Neuronal stem cell (in vitro differentiated cells): ENCODE results near the gene NOVA1.

ENCODE experiments used
- DNase-seq: peaks from one replicate; pipeline ENCODE4 v3.0.0-alpha.2; 2013; ENCODE audit warnings: low spot score
- H2AFZ ChIP-seq: one replicate; pipeline ENCODE4 v1.6.1; 2013; ENCODE audit warnings: mild to moderate bottlenecking, low read length, inconsistent platforms
- H2AK5ac ChIP-seq: 2 replicates; pipeline ENCODE4 v1.6.1; 2013; ENCODE audit warnings: low read depth, mild to moderate bottlenecking, inconsistent platforms, low read length, moderate library complexity, mixed read lengths
- H2BK120ac ChIP-seq: 2 replicates; pipeline ENCODE4 v1.6.1; 2013; ENCODE audit warnings: low read depth, mild to moderate bottlenecking, inconsistent platforms, low read length, moderate library complexity, mixed read lengths
- H2BK12ac ChIP-seq: one replicate; pipeline ENCODE4 v1.6.1; 2013; ENCODE audit warnings: low read length, inconsistent platforms
- H2BK15ac ChIP-seq: 2 replicates; pipeline ENCODE4 v1.6.1; 2013; ENCODE audit warnings: mild to moderate bottlenecking, low read length, inconsistent platforms, mixed read lengths
- H2BK5ac ChIP-seq: one replicate; pipeline ENCODE4 v1.6.1; 2013; ENCODE audit warnings: inconsistent platforms, mild to moderate bottlenecking, low read length, moderate library complexity
- H3K14ac ChIP-seq: one replicate; pipeline ENCODE4 v1.6.1; 2013; ENCODE audit warnings: low read length, inconsistent platforms
- H3K18ac ChIP-seq: 2 replicates; pipeline ENCODE4 v1.6.1; 2013; ENCODE audit warnings: low read length, inconsistent platforms
- H3K23ac ChIP-seq: 2 replicates; pipeline ENCODE4 v1.6.1; 2013; ENCODE audit warnings: low read depth, mild to moderate bottlenecking, mixed read lengths, low read length, inconsistent platforms; ENCODE audit not compliant: poor library complexity
- H3K27ac ChIP-seq: replicated peaks from 3 replicates; pipeline ENCODE4 v1.5.1; 2013; ENCODE audit warnings: low read length, inconsistent platforms
- H3K27me3 ChIP-seq, 3 experiments: 2 replicates each; pipeline ENCODE4 v1.6.1; 2013; ENCODE audit warnings: low read length in 3 of 3, mild to moderate bottlenecking in 2 of 3, inconsistent platforms in 1 of 3, low read depth in 1 of 3, mixed read lengths in 1 of 3, moderate library complexity in 1 of 3; ENCODE audit not compliant: control insufficient read depth in 3 of 3, insufficient read depth in 3 of 3
- H3K36me3 ChIP-seq, 2 donors: replicated peaks in 1 of 2; 2 replicates each; pipeline ENCODE4 v1.6.1; 2013; ENCODE audit warnings: low read length in 2 of 2; ENCODE audit not compliant: control insufficient read depth in 2 of 2, insufficient read depth in 2 of 2
- H3K4ac ChIP-seq: 2 replicates; pipeline ENCODE4 v1.6.1; 2013; ENCODE audit warnings: inconsistent platforms, mild to moderate bottlenecking, low read length, moderate library complexity
- H3K4me1 ChIP-seq, 2 donors: 1 replicate in 1 of 2; 2 replicates in 1 of 2; pipeline ENCODE4 v1.6.1; 2013; ENCODE audit warnings: low read length in 2 of 2, low read depth in 1 of 2; ENCODE audit not compliant: control insufficient read depth in 2 of 2, insufficient read depth in 1 of 2
- H3K4me2 ChIP-seq: one replicate; pipeline ENCODE4 v1.6.1; 2013; ENCODE audit warnings: mild to moderate bottlenecking, low read length, inconsistent platforms; ENCODE audit not compliant: insufficient read depth, poor library complexity, severe bottlenecking
- H3K4me3 ChIP-seq, 2 donors: 2 replicates each; pipeline ENCODE4 v1.5.1; 2013; ENCODE audit warnings: low read length in 2 of 2, mild to moderate bottlenecking in 2 of 2, inconsistent platforms in 1 of 2, moderate library complexity in 1 of 2
- H3K79me1 ChIP-seq: one replicate; pipeline ENCODE4 v1.6.1; 2013; ENCODE audit warnings: low read depth, mild to moderate bottlenecking, inconsistent platforms, low read length, moderate library complexity
- H3K9ac ChIP-seq: one replicate; pipeline ENCODE4 v1.6.1; 2013; ENCODE audit warnings: mild to moderate bottlenecking, low read depth, low read length, inconsistent platforms; ENCODE audit not compliant: poor library complexity
- H3K9me3 ChIP-seq, 2 donors: replicated peaks in 1 of 2; 2 replicates each; pipeline versions ENCODE3 to v1.6.1; 2013; ENCODE audit warnings: low read length in 2 of 2, mild to moderate bottlenecking in 2 of 2, inconsistent platforms in 1 of 2, low read depth in 1 of 2, mixed read lengths in 1 of 2, moderate library complexity in 1 of 2; ENCODE audit not compliant: control insufficient read depth in 2 of 2, insufficient read depth in 1 of 2
- H4K8ac ChIP-seq: one replicate; pipeline ENCODE4 v1.6.1; 2013; ENCODE audit warnings: low read depth, mild to moderate bottlenecking, inconsistent platforms, low read length, moderate library complexity
- H4K91ac ChIP-seq: one replicate; pipeline ENCODE4 v1.6.1; 2013; ENCODE audit warnings: low read length, low read depth, mild to moderate bottlenecking, inconsistent platforms; ENCODE audit not compliant: poor library complexity
- WGBS, 2 donors: extraction: QIAGEN DNeasy Blood & Tissue Kit; methylation state at CpG; one replicate each; pipeline ENCODE4 v1.1.7; 2013; ENCODE audit warnings: missing lambda C conversion rate in 2 of 2, mixed read lengths in 1 of 2; ENCODE audit not compliant: insufficient read length in 2 of 2, insufficient replicate concordance in 1 of 2; ENCODE audit errors: extremely low coverage in 2 of 2; 5-methylcytosine and 5-hydroxymethylcytosine counted together

The NOVA1 gene

DNA sequence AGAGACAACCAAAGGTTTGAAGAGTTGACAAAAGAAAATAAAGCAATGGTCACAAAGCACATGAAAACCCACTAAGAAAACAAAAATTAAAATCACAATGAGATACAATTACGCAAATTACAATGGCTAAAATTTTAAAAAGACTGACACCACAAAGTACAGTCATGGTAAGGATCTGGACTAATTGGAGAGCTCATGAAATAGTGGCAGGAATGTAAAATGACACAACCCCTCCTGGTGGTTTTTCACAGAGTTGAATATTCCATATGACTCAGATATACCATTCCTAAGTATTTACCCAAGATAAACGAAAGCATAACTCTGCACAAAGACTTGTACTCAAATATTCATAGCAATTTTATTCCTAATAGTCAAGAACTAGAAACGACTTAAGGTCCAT is 65.9 kb downstream of the NOVA1 start:
- Histone ChIP-seq H3K27ac (no peak overlapping the region), H2AK5ac (no peak overlapping the region), H3K14ac (no peak overlapping the region), H4K91ac (no peak overlapping the region), H3K79me1 (no peaks in the 10 kb centered on the region), H3K4me2 (no peak overlapping the region), H2BK15ac (no peak overlapping the region), H3K4me1 (no peaks in the 10 kb centered on the region), H2BK5ac (no peak overlapping the region), H3K9ac (no peak overlapping the region), H3K4ac (no peak overlapping the region), H4K8ac (no peak overlapping the region), H3K9me3 (no peaks in the 10 kb centered on the region), H2BK120ac (no peak overlapping the region), H2AFZ (no peak overlapping the region), H3K36me3 (peaks cover 0 to 10% of the 10 kb centered on the region in 2 donors), H3K27me3 (no peaks in the 10 kb centered on the region), H3K4me3 (no peak overlapping the region), H3K18ac (no peak overlapping the region), H2BK12ac (no peak overlapping the region), H3K23ac (no peak overlapping the region)
- DNase-seq: no peak
- no CpG with 5 or more reads among the region's 3 CpGs for WGBS, 2 donors

DNA sequence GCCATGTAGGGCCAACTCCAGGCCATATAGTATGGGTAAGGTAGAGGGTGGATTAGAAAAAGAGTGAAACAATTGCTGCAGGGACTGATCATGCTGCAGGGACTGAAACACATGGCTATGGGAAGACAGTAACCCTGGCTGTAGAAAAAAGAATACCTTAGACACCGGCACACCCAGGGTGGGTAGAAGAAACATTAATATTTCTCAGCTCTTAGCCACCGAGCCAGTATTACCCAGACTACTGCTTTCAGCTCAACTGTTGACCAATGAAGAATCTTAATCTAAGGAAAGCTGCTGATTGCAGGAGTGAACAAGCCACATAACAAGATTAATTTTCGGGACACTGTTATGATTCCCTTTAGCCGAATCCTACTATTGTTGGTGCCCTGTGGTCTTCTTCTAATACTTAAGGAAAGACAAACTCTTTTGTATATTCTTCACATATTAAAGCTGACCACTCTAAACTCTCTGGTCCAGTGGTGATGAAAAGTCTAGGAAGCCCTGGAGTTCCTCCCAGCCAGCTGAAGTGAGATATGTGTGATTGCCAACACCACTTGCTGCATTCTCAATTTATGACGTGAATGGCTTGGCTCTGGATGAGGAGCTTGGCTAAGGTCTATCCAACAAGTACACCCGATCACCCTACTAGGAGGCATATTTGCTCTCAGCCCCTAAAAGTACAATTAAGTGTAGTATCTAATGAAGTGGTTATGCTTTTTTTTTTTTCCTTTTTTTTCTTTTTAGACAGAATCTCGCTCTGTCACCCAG is 69.2 kb downstream of the NOVA1 start:
- no peak overlapping the region for H2AFZ ChIP-seq
- no peaks in the 10 kb centered on the region for H3K79me1 ChIP-seq
- WGBS, 2 donors: no CpG with 5 or more reads among the region's 7 CpGs

DNA sequence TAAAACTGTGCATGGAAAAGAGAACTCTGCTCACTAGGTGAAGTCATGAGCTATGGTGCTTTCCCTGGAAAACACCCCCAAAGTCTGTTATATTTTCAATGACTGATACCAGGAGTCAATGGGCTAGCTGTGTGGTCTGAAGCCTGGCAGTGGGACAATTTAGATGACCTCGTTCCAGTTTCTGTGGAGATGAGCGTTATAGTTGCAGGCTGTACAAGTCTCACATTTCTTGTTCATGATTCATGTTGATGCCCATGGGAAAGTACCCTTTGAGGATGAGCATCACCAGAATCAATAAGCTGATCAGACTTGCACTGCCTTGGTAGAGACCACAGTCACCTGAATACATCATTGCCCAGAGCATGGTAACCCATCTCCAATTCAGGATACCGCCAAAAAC is 70.7 kb downstream of the NOVA1 start:
- no peak overlapping the region for H3K4ac ChIP-seq
- no peak overlapping the region for H3K9ac ChIP-seq
- H3K4me3 ChIP-seq: no peak overlapping the region
- no peak overlapping the region for H4K8ac ChIP-seq
- H4K91ac ChIP-seq: no peak overlapping the region
- no peak overlapping the region for H2BK120ac ChIP-seq
- H2BK5ac ChIP-seq: no peak overlapping the region
- DNase-seq: no peak
- no peak overlapping the region for H3K14ac ChIP-seq
- no peaks in the 10 kb centered on the region for H3K9me3 ChIP-seq
- no peak overlapping the region for H2AK5ac ChIP-seq
- no peak overlapping the region for H3K27ac ChIP-seq
- no peak overlapping the region for H2BK12ac ChIP-seq
- no peak overlapping the region for H3K23ac ChIP-seq
- no peak overlapping the region for H2BK15ac ChIP-seq
- H3K4me2 ChIP-seq: no peak overlapping the region
- H2AFZ ChIP-seq: no peak overlapping the region
- H3K4me1 ChIP-seq: no peaks in the 10 kb centered on the region
- H3K79me1 ChIP-seq: no peaks in the 10 kb centered on the region
- H3K18ac ChIP-seq: no peak overlapping the region
- peaks cover 0 to 13% of the 10 kb centered on the region in 2 donors for H3K36me3 ChIP-seq
- no peaks in the 10 kb centered on the region for H3K27me3 ChIP-seq
- no CpG with 5 or more reads among the region's 3 CpGs for WGBS, 2 donors

More for the DNA sequence above, 69.2 kb downstream of the NOVA1 start:
- Histone ChIP-seq H3K23ac (no peak overlapping the region), H3K27me3 (no peaks in the 10 kb centered on the region), H3K36me3 (peaks cover 0 to 13% of the 10 kb centered on the region in 2 donors), H4K8ac (no peak overlapping the region), H3K4me2 (no peak overlapping the region), H3K9ac (no peak overlapping the region), H3K14ac (no peak overlapping the region), H3K18ac (no peak overlapping the region), H3K9me3 (no peaks in the 10 kb centered on the region), H2BK5ac (no peak overlapping the region), H4K91ac (no peak overlapping the region), H2BK15ac (no peak overlapping the region), H2AK5ac (no peak overlapping the region), H3K27ac (no peak overlapping the region), H2BK12ac (no peak overlapping the region), H3K4ac (no peak overlapping the region), H3K4me1 (no peaks in the 10 kb centered on the region), H3K4me3 (no peak overlapping the region), H2BK120ac (no peak overlapping the region)
- no peak for DNase-seq

DNA sequence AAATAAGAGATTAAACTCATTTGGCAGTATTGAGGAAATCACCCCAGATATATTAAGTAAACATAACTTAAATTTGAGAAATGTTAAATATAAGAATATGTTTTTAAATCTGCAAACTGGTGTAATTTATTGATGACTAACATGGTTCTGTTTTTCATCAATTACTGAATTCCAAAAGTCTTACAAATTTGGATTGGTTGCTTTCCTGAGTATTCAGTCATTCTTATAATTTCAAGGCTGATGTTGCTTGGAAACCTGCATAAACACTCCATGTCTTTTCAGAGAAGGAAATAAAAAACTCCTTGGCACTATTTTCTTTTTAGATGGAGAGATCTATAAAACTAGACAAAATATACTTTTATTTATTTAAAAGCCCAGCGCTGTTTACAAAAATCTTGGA is 71.7 kb downstream of the NOVA1 start:
- H3K23ac ChIP-seq: no peak overlapping the region
- H3K4me2 ChIP-seq: no peak overlapping the region
- H3K18ac ChIP-seq: no peak overlapping the region
- no peak overlapping the region for H2BK15ac ChIP-seq
- WGBS, 2 donors: no CpG with 5 or more reads among the region's 1 CpG
- H4K91ac ChIP-seq: no peak overlapping the region
- H2BK120ac ChIP-seq: no peak overlapping the region
- H3K4me1 ChIP-seq: no peaks in the 10 kb centered on the region
- no peak overlapping the region for H3K14ac ChIP-seq
- no peaks in the 10 kb centered on the region for H3K79me1 ChIP-seq
- no peak overlapping the region for H2AK5ac ChIP-seq
- no peak overlapping the region for H2BK12ac ChIP-seq
- no peaks in the 10 kb centered on the region for H3K9me3 ChIP-seq
- no peak overlapping the region for H3K27ac ChIP-seq
- no peak for DNase-seq
- no peaks in the 10 kb centered on the region for H3K27me3 ChIP-seq
- no peak overlapping the region for H2BK5ac ChIP-seq
- no peak overlapping the region for H3K4ac ChIP-seq
- no peak overlapping the region for H3K4me3 ChIP-seq
- H2AFZ ChIP-seq: no peak overlapping the region
- H4K8ac ChIP-seq: no peak overlapping the region
- H3K9ac ChIP-seq: no peak overlapping the region
- H3K36me3 ChIP-seq: peaks cover 0 to 13% of the 10 kb centered on the region in 2 donors
